IMR-90 (cell line): ENCODE measurements around the gene ANKS3. TPM values are rescaled to one million over a fixed set of nuclear protein-coding genes. Genes with fewer than 3 reads are reported as not detected.

Experiments used
- ATAC-seq: fragments of 200-7000 bp; cut with Tn5 transposase; 2 replicates; pipeline ENCODE4 v1.9.1; 2020; ENCODE audit warnings: low read depth, mild to moderate bottlenecking, moderate library complexity
- BruUV-seq: library from RNA; stranded (reverse); fragments of 400-500 nt; replicated peaks from 2 replicates; lab custom pipeline; 2021; lab: Mats Ljungman, UMichigan
- CTCF ChIA-PET: fragments of 300-600 bp; formaldehyde crosslinking; extraction: SDS; loops from one replicate; lab custom pipeline; 2021; ENCODE audit warnings: antibody characterized with exemption; lab: Yijun Ruan, JAX
- POLR2A ChIA-PET: fragments of 300-600 bp; sonication (Branson Sonifier 250); formaldehyde crosslinking; loops from one replicate; lab custom pipeline; 2022; ENCODE audit warnings: antibody characterized with exemption; ENCODE audit not compliant: unreplicated experiment; lab: Charles Lee
- DNase-seq: peaks from one replicate; pipeline ENCODE4 v3.0.0; 2013
- H2AFZ ChIP-seq: replicated peaks from 2 replicates; pipeline ENCODE3; 2013; ENCODE audit warnings: low read length, mild to moderate bottlenecking; ENCODE audit not compliant: poor library complexity
- H2AK5ac ChIP-seq: 2 replicates; pipeline ENCODE4 v1.6.1; 2013; ENCODE audit warnings: low read depth, low read length, inconsistent platforms
- H2AK9ac ChIP-seq: replicated peaks from 2 replicates; pipeline ENCODE3; 2013; ENCODE audit warnings: mild to moderate bottlenecking, low read depth, low read length, moderate library complexity; ENCODE audit not compliant: poor library complexity
- H2BK120ac ChIP-seq: 2 replicates; pipeline ENCODE4 v1.6.1; 2013; ENCODE audit warnings: low read depth, low read length, inconsistent platforms
- H2BK15ac ChIP-seq: 3 replicates; pipeline ENCODE4 v1.6.1; 2013; ENCODE audit warnings: low read depth, low read length, inconsistent platforms
- H2BK20ac ChIP-seq: 2 replicates; pipeline ENCODE4 v1.6.1; 2013; ENCODE audit warnings: low read depth, mild to moderate bottlenecking, inconsistent platforms, low read length, moderate library complexity
- H2BK5ac ChIP-seq: 2 replicates; pipeline ENCODE4 v1.6.1; 2013; ENCODE audit warnings: mild to moderate bottlenecking, low read depth, low read length, inconsistent platforms; ENCODE audit not compliant: poor library complexity, severe bottlenecking
- H3K14ac ChIP-seq: replicated peaks from 2 replicates; pipeline ENCODE4 v1.6.1; 2013; ENCODE audit warnings: low read depth, low read length, inconsistent platforms
- H3K18ac ChIP-seq: 2 replicates; pipeline ENCODE4 v1.6.1; 2013; ENCODE audit warnings: low read depth, low read length, control low read depth
- H3K23ac ChIP-seq: 2 replicates; pipeline ENCODE4 v1.6.1; 2013; ENCODE audit warnings: low read depth, low read length, inconsistent platforms
- H3K27ac ChIP-seq: 2 replicates; pipeline ENCODE4 v1.5.1; 2013; ENCODE audit warnings: mild to moderate bottlenecking, control low read depth, low read length; ENCODE audit not compliant: insufficient read depth
- H3K27me3 ChIP-seq: 2 replicates; pipeline ENCODE4 v1.6.1; 2013; ENCODE audit warnings: low read length; ENCODE audit not compliant: control insufficient read depth, insufficient read depth
- H3K36me3 ChIP-seq: 2 replicates; pipeline ENCODE4 v1.6.1; 2013; ENCODE audit warnings: low read length, mixed read lengths; ENCODE audit not compliant: control insufficient read depth, insufficient read depth
- H3K4ac ChIP-seq: 2 replicates; pipeline ENCODE4 v1.6.1; 2013; ENCODE audit warnings: low read depth, low read length, inconsistent platforms
- H3K4me1 ChIP-seq: 2 replicates; pipeline ENCODE4 v1.6.1; 2013; ENCODE audit warnings: low read length, mixed read lengths; ENCODE audit not compliant: control insufficient read depth, insufficient read depth
- H3K4me2 ChIP-seq: 2 replicates; pipeline ENCODE4 v1.6.1; 2013; ENCODE audit warnings: low read depth, mild to moderate bottlenecking, control low read depth, low read length, moderate library complexity
- H3K4me3 ChIP-seq: 2 replicates; pipeline ENCODE4 v1.5.1; 2013; ENCODE audit warnings: low read depth, mild to moderate bottlenecking, control low read depth, low read length, moderate library complexity; ENCODE audit not compliant: insufficient read depth
- H3K56ac ChIP-seq: 2 replicates; pipeline ENCODE4 v1.6.1; 2013; ENCODE audit warnings: low read length, inconsistent platforms; ENCODE audit not compliant: insufficient read depth; ENCODE audit errors: extremely low read depth
- H3K79me1 ChIP-seq, 2 experiments: 2 replicates each; pipeline ENCODE4 v1.6.1; 2013; ENCODE audit warnings: low read length in 2 of 2, inconsistent platforms in 1 of 2, low read depth in 1 of 2
- H3K9ac ChIP-seq: 2 replicates; pipeline ENCODE4 v1.6.1; 2013; ENCODE audit warnings: low read depth, low read length, control low read depth
- H3K9me1 ChIP-seq: 2 replicates; pipeline ENCODE4 v1.6.1; 2013; ENCODE audit warnings: low read length, inconsistent platforms; ENCODE audit not compliant: insufficient read depth
- H3K9me3 ChIP-seq: 2 replicates; pipeline ENCODE4 v1.6.1; 2013; ENCODE audit warnings: low read length; ENCODE audit not compliant: control insufficient read depth, insufficient read depth
- H4K20me1 ChIP-seq: 2 replicates; pipeline ENCODE4 v1.6.1; 2013; ENCODE audit warnings: low read length, inconsistent platforms; ENCODE audit not compliant: insufficient read depth
- H4K5ac ChIP-seq: 2 replicates; pipeline ENCODE4 v1.6.1; 2013; ENCODE audit warnings: mild to moderate bottlenecking, low read depth, low read length, control low read depth
- H4K8ac ChIP-seq, 2 experiments: 2 replicates each; pipeline ENCODE4 v1.6.1; 2013; ENCODE audit warnings: low read depth in 2 of 2, low read length in 2 of 2, control low read depth in 1 of 2, inconsistent platforms in 1 of 2
- H4K91ac ChIP-seq: 2 replicates; pipeline ENCODE4 v1.6.1; 2013; ENCODE audit warnings: low read depth, low read length, inconsistent platforms; ENCODE audit not compliant: insufficient read depth
- BHLHE40 ChIP-seq: fragments of 150-350 bp; IDR thresholded peaks from 2 replicates; pipeline ENCODE4 v1.6.1; 2016; ENCODE audit warnings: mild to moderate bottlenecking, low read depth, low read length
- CEBPB ChIP-seq: IDR thresholded peaks from 2 replicates; pipeline ENCODE4 v1.6.1; 2012; ENCODE audit warnings: low read depth, low read length, improper control_type of control experiment
- CTCF ChIP-seq: conservative IDR thresholded peaks from 2 replicates; pipeline ENCODE4 v1.5.1; 2012; ENCODE audit warnings: mild to moderate bottlenecking, low read depth, low read length, improper control_type of control experiment
- ELK1 ChIP-seq: fragments of 150-350 bp; IDR thresholded peaks from 2 replicates; pipeline ENCODE4 v1.6.1; 2016; ENCODE audit warnings: low read depth, mild to moderate bottlenecking, low read length, moderate library complexity, borderline replicate concordance
- MAFK ChIP-seq: IDR thresholded peaks from 2 replicates; pipeline ENCODE4 v1.6.1; 2012; ENCODE audit warnings: low read depth, low read length, improper control_type of control experiment
- POLR2A ChIP-seq: IDR thresholded peaks from 2 replicates; pipeline ENCODE4 v1.6.1; 2012; ENCODE audit warnings: mild to moderate bottlenecking, low read depth, low read length
- RAD21 ChIP-seq: IDR thresholded peaks from 2 replicates; pipeline ENCODE4 v1.6.1; 2012; ENCODE audit warnings: low read length, improper control_type of control experiment
- RCOR1 ChIP-seq: IDR thresholded peaks from 2 replicates; pipeline ENCODE4 v1.6.1; 2012; ENCODE audit warnings: mild to moderate bottlenecking, low read length, improper control_type of control experiment; ENCODE audit not compliant: insufficient replicate concordance
- SMC3 ChIP-seq: fragments of 150-350 bp; IDR thresholded peaks from 2 replicates; pipeline ENCODE4 v1.6.1; 2016; ENCODE audit warnings: low read depth, mild to moderate bottlenecking, antibody characterized with exemption, low read length, moderate library complexity
- USF2 ChIP-seq: fragments of 150-350 bp; IDR thresholded peaks from 2 replicates; pipeline ENCODE4 v1.6.1; 2017; ENCODE audit warnings: mild to moderate bottlenecking, antibody characterized with exemption, low read length, low read depth
- WGBS, 2 experiments: methylation state at CpG; one replicate each; pipeline versions ENCODE4 v1.1.5 to v1.1.7; 2013; ENCODE audit warnings: missing lambda C conversion rate in 2 of 2; ENCODE audit not compliant: insufficient read length in 1 of 2; ENCODE audit errors: extremely low coverage in 2 of 2; 5-methylcytosine and 5-hydroxymethylcytosine counted together
- dilution Hi-C: fragments of 300-500 bp; cut with HindIII; formaldehyde crosslinking; loops from one replicate; pipeline ENCODE4 v1.14.3; 2018; ENCODE audit warnings: low sequenced_read_pairs; ENCODE audit not compliant: unreplicated experiment
- in situ Hi-C: fragments of 300-500 bp; cut with MboI; formaldehyde crosslinking; loops from 3 replicates; pipeline ENCODE4 v1.14.3; 2019; ENCODE audit warnings: low sequenced_read_pairs, inconsistent platforms, mixed read lengths
- intact Hi-C: fragments of 100-400 bp; cut with micrococcal nuclease; formaldehyde crosslinking; loops from 2 replicates; pipeline ENCODE4 v1.10.0; 2022
- polyA plus RNA-seq, 3 experiments: library from polyadenylated mRNA; depleted of rRNA; stranded (reverse); fragments of >200 nt; gene quantifications; 2 replicates each; pipeline ENCODE4 v1.2.3, GENCODE V29; 2012; ENCODE audit warnings: low replicate concordance in 1 of 3
- total RNA-seq: library from RNA; depleted of rRNA; stranded (reverse); fragments of >200 nt; gene quantifications from 2 replicates; pipeline ENCODE4 v1.2.3, GENCODE V29; 2012

Gene ANKS3
- total and polyA plus RNA-seq, 2 of the 4 experiments (the other 2 are of a cell fraction), result 24.4 to 25.0 TPM

GRCh38 chr16:4678596-4678995 lies 55.5 kb downstream of the ANKS3 start:
- H3K23ac ChIP-seq, result no peak overlapping the region
- no peak overlapping the region for H4K91ac ChIP-seq
- H2BK5ac ChIP-seq, result no peak overlapping the region
- no peak overlapping the region for H3K27ac ChIP-seq
- H3K4me2 ChIP-seq, result no peak overlapping the region
- no peak overlapping the region for H3K14ac ChIP-seq
- H2BK120ac ChIP-seq, result no peak overlapping the region
- no peaks in the 10 kb centered on the region for H3K9me1 ChIP-seq
- H2AFZ ChIP-seq, result no peak overlapping the region
- ATAC-seq (no peak), DNase-seq (no peak)
- no peaks in the 10 kb centered on the region; the same call in 1 of the 2 replicates for H4K20me1 ChIP-seq
- POLR2A ChIA-PET, result no interaction called here
- H3K4me1 ChIP-seq, result peaks cover 2% of the 10 kb centered on the region; the same call in 1 of the 2 replicates
- H3K4ac ChIP-seq, result no peak overlapping the region
- dilution Hi-C loops (no loop called here), intact Hi-C loops (no loop called here), in situ Hi-C loops (no loop called here)
- no peak overlapping the region for H2BK15ac ChIP-seq
- H3K56ac ChIP-seq, result no peak overlapping the region
- H3K27me3 ChIP-seq, result no peaks in the 10 kb centered on the region
- H4K8ac ChIP-seq, result no peak overlapping the region
- H2AK5ac ChIP-seq, result no peak overlapping the region
- 81% methylated on average over 3 of the region's 6 CpGs; no CpG with 5 or more reads in 1 of the 2 experiments for WGBS, 2 experiments
- CTCF ChIA-PET, result no interaction called here
- BruUV-seq, result no TSS peak
- H3K4me3 ChIP-seq, result no peak overlapping the region
- H3K79me1 ChIP-seq, result peaks cover 6 to 25% of the 10 kb centered on the region in 2 experiments; a peak in 2 of 4 replicates
- no peak overlapping the region for H2AK9ac ChIP-seq
- TF ChIP-seq MAFK, result no peak
- TF ChIP-seq POLR2A, result no peak
- TF ChIP-seq RAD21, result no peak
- TF ChIP-seq CTCF, result no peak
- TF ChIP-seq CEBPB, result no peak
- no peak for TF ChIP-seq RCOR1
- no peak for TF ChIP-seq USF2
- no peak for TF ChIP-seq ELK1
- no peak for TF ChIP-seq SMC3
- no peak for TF ChIP-seq BHLHE40
- H3K18ac ChIP-seq, result no peak overlapping the region
- H4K5ac ChIP-seq, result no peak overlapping the region
- H2BK20ac ChIP-seq, result no peak overlapping the region
- H3K36me3 ChIP-seq, result peaks cover 56% of the 10 kb centered on the region
- no peaks in the 10 kb centered on the region for H3K9me3 ChIP-seq
- H3K9ac ChIP-seq, result no peak overlapping the region
